Retina (tissue), 1 donor: ENCODE results near the gene MED23.
"Not testable (repeated sequence)": the region's sequence is repeated elsewhere in the genome, so short reads cannot be mapped to it uniquely, and the experiment has no call there.

Experiments
- DNase-seq: peaks from one replicate; pipeline ENCODE4 v3.0.0-alpha.2; 2016

The MED23 gene

GRCh38 chr6:131568726-131569125 is 59.3 kb downstream of the MED23 start:
- DNase-seq, result no peak

GRCh38 chr6:131565056-131565455 is 63.0 kb downstream of the MED23 start:
- DNase-seq, result no peak

GRCh38 chr6:131561925-131562707 is 65.9 kb downstream of the MED23 start:
- no peak for DNase-seq

- DNase-seq, result no peak
These were observed 69.1 kb downstream of the MED23 start for GRCh38 chr6:131558922-131559321.

GRCh38 chr6:131555992-131556391 is 72.0 kb downstream of the MED23 start:
- DNase-seq, result no peak

- no peak for DNase-seq
These were observed 75.5 kb downstream of the MED23 start for GRCh38 chr6:131552572-131552971.

GRCh38 chr6:131551902-131552301 is 76.1 kb downstream of the MED23 start:
- no peak for DNase-seq

GRCh38 chr6:131549811-131550210 is 78.2 kb downstream of the MED23 start:
- no peak for DNase-seq

GRCh38 chr6:131548441-131548840 is 79.6 kb downstream of the MED23 start:
- DNase-seq, result no peak

GRCh38 chr6:131547488-131547887 is 80.6 kb downstream of the MED23 start:
- no peak for DNase-seq

GRCh38 chr6:131545317-131545716 is 82.7 kb downstream of the MED23 start:
- DNase-seq, result no peak

- not testable (repeated sequence) for DNase-seq
These were observed 89.4 kb downstream of the MED23 start for GRCh38 chr6:131538615-131539014.

GRCh38 chr6:131532580-131533039 is 95.4 kb downstream of the MED23 start:
- DNase-seq, result no peak

- not testable (repeated sequence) for DNase-seq
These were observed 96.4 kb downstream of the MED23 start for GRCh38 chr6:131531681-131532080.

- not testable (repeated sequence) for DNase-seq
These were observed 97.1 kb downstream of the MED23 start for GRCh38 chr6:131530936-131531335.

GRCh38 chr6:131524695-131525336 is 103.2 kb downstream of the MED23 start:
- DNase-seq, result no peak

GRCh38 chr6:131523988-131524673 is 103.9 kb downstream of the MED23 start:
- no peak for DNase-seq
